HG02938 (cell line): ENCODE measurements around the gene HAAO.
A peak's percentile ranks its signal among the peaks of the same experiment; 100 is the strongest.
"Not testable (repeated sequence)": the region's sequence is repeated elsewhere in the genome, so short reads cannot be mapped to it uniquely, and the experiment has no call there.

Experiments used
- ATAC-seq: cut with Tn5 transposase; IDR thresholded peaks from one replicate; pipeline ENCODE4 v1.9.1; 2021; ENCODE audit warnings: mild to moderate bottlenecking, moderate library complexity; ENCODE audit not compliant: unreplicated experiment

The HAAO gene

GRCh38 chr2:42792583-42793333 lies at the start of gene HAAO:
Gene HAAO (minus strand): TSS chr2:42792583. CDS start chr2:42792536, 47 bp downstream.
- no peak for ATAC-seq

- no peak for ATAC-seq
Observed at GRCh38 chr2:42841344-42841743, 49.0 kb upstream of the HAAO start.

DNA sequence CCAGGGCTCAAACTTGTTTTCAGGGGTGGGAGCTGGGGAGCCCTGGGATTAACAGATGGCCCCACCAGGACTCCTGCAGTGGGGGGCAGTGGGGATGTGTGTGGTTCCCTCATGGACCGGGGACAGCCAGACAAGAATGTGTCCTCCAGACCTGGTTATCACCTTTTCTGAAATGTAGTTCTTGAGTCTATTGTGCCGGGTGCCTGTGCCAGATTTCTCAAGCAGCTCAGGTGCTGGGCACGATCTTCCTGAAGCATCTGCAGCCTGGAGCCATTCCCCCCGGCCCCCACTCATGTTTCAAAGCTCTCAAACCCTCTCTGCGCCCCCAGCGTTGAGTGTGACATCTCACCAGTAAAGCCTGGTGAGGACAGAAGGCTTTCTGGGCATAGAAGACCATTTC lies 48.4 kb upstream of the HAAO start:
- ATAC-seq, result no peak

DNA sequence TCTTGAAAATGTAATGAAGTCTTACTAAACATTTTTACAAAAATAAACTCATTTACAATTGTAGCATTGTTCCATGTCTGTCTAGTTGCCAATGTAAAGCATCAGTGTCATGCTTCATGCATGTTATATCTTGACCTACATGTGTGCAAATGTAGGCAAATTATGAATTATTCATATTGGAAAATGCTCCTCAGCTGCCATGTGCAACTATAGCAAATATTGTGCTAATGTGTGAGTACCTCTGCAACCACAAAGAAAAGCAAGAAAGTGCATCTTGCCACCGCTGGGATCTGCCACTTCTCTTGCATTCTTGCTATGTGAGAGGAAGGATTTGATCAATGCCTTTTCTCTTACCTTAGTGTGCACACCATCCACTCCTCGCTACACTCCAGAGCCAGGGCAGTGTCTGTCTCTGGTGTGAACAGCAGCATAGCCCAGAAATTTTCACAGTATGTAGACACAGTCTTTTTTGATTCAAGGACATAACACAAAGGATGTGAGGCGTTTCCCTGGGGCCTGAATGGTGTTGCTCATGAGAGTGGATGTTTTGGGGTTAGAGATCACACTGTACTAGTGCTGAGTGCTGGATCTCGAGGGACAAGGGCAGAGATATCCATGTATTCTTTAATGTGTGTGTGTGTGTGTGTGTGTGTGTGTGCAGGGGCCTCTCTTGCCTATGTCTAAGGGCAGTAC lies 47.6 kb upstream of the HAAO start:
- ATAC-seq, result no peak

DNA sequence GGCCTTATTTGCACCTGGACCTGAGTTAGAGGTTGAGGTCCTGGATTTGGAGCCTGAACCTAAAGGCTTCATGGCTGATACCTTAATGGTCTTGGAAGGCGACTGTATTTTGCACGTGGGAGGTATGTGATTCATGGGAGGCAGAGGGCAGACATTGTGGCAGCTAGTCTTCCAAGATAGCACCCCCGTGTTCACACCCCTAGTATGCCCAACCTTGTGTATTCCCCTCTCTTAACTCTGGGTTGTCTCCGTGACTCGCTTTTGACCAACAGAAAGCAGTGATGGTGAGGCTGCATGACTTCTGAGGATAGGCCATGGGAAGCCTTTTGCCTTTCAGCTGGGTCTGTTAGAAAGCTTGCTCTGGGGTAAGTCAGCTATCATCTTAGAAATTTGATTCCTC lies 45.8 kb upstream of the HAAO start:
- ATAC-seq, result no peak

DNA sequence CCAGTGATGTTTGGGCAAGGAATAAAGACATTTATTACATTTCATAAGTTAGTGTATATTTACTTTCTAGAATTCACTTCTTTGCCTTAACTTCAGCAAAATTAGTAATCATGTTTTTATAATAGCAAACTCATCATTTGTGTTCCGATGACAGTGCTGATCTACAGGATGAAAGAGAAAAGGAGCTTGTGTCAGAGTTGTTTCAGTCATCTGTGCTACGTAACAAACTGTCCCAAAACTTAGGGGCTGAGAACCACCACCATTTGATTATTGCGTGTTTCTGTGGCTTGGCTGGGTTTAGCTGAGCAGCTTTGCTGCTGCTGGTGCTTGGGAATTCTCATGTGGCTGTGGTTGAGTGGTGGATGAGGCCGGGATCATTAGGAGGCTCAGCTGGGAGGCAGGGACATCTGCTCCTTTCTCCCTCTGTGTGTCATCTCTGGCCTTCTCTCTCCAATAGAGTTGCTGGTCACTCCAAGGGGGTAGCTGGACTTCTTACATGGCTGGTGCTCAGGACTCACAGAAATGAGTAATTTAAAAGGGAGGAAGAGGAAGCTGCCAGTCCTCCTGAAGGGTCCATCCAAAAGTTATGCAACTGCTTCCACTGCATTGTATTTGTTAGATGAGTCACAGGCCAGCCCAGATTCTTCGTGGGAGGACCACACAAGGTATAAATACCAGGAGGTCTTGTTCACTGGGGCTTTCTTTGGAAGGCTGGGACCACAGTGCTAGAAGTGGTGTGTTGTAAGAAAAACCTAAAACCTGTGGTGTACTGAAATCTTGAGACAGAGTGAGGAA lies 43.4 kb upstream of the HAAO start:
- ATAC-seq, result no peak

DNA sequence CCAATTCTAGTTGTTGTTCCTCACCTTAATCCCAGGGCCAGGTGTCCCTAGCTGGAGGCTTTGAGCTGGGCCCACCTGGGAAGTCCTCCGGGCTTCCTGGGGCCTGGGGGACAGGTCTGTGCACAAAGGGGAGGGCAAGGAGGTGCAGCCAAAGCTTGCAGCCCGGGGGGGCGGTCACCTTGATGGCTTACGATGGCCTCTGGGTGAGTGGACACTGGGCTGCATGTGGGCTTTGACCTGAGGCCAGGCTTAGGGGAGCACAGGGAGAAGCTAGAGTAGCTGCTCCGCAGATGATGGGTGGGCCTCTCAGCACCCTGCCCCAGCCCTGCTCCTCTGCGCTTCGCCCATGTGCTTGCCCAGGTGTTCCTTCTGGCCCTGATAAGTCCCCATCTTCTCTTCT lies 41.8 kb upstream of the HAAO start:
- no peak for ATAC-seq

- ATAC-seq, result no peak
Observed at GRCh38 chr2:42832289-42832634, 39.9 kb upstream of the HAAO start.

- ATAC-seq, result not testable (repeated sequence)
Observed at GRCh38 chr2:42831575-42832288, 39.3 kb upstream of the HAAO start.

GRCh38 chr2:42830922-42831574 lies 38.7 kb upstream of the HAAO start:
- ATAC-seq, result no peak

GRCh38 chr2:42829671-42830440 lies 37.5 kb upstream of the HAAO start:
- ATAC-seq, result no peak

- ATAC-seq, result peak; percentile 79
Observed at GRCh38 chr2:42828487-42829425, 36.4 kb upstream of the HAAO start.

GRCh38 chr2:42827647-42828486 lies 35.5 kb upstream of the HAAO start:
- ATAC-seq, result peak; percentile 68

GRCh38 chr2:42826231-42826630 lies 33.8 kb upstream of the HAAO start:
- ATAC-seq, result no peak

DNA sequence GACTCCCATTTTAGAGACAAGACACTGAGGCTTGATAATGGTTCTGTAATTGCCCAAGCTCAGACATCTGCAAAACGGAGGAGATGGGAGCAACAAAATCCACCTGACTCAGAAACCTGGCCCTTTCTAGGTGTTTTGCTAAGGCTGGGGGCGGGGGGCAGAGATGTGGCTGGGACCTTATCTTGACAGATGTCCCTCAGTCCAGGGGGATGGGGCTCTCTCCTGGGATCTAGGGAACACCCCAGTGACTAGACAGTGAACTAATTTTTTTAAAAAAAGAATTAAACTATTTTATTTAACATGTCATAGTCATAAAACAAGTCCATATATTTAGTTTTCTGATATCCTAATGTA lies 32.0 kb upstream of the HAAO start:
- ATAC-seq, result no peak

- no peak for ATAC-seq
Observed at GRCh38 chr2:42823744-42824453, 31.5 kb upstream of the HAAO start.

DNA sequence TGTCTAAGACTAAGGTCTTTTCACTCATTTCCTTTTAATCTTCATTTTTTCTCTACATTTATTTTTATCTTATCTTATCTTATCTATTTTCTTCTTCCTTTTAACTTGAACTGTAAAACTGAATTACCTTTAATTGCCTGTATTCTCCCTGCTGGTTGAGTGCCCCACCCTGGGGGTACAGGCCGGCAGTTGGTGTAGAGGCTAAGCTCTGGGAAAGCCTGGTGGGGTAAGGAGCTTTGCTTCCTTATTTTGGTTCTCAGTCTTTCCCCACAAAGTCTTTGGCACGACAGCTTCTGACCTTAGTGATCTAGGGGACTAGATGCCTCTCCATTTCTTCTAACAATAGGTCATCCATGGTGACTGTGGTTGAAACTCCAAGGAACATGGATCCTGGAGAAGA lies 26.8 kb upstream of the HAAO start:
- no peak for ATAC-seq
